ENCODE data around the gene UBTD2.

The UBTD2 gene

DNA sequence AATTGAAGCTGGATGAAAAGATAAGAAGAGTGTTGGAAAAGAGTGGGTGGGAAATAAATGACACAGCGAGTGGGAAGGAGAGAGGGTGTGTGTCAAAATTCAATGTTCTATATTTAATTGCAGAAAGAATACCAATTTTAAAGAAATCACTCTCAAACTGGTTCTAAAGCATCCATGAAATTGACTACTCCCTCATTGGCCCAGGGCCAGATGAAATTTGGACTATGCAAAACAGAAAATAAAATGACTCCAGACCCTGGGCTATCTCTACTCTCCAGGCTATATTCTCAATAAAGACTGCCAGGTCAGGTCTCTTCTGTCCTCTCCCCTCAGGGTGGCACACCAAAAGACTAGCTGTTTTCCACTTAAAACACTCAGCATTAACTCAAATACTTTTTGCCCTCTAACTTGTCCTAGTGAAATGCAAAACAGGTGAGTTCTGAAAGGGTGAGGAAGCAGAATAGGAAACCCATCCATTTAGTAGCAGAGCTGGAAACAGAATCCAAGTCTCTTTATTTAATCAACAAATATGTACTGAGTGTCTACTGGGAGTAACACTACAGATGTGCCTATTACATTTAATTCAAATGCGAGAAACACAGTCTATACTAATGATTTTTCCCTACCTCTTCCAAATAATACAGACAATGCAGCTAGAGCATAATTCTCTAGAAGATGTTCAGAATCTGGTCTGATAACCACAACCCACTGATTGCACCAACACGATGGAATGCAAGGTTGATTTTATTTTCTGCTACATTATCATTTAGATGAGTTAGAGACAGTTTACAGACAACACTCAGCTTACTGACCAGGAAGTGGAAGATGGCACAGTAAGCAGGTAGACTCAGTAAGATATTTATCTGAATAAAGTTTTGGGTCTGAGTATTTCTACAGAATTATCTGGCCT lies 47.5 kb downstream of the UBTD2 start:
- Mint-ChIP-seq H3K27ac (peak overlapping the region in 2 of 3 experiments; percentile 5 to 33), H3K36me3 (ENCODE audit: low read depth) (peaks cover 26% of the 10 kb centered on the region), H3K9me3 (no peaks in the 10 kb centered on the region), H3K4me3 (no peak overlapping the region), H3K27me3 (ENCODE audit: low read depth) (no peaks in the 10 kb centered on the region), H3K4me1 (peaks cover 31% of the 10 kb centered on the region)
- TF ChIP-seq CTCF (IDR thresholded peaks at IDR 0.05; ENCODE audit: unreplicated experiment in 3 of 3) = no peak

- no peak for TF ChIP-seq CTCF (IDR thresholded peaks at IDR 0.05; ENCODE audit: unreplicated experiment in 3 of 3)
- Mint-ChIP-seq H3K27ac (peak overlapping the region; percentile 19 to 33 (median 27)), H3K4me3 (no peak overlapping the region), H3K27me3 (ENCODE audit: low read depth) (no peaks in the 10 kb centered on the region), H3K4me1 (peaks cover 31% of the 10 kb centered on the region), H3K9me3 (no peaks in the 10 kb centered on the region), H3K36me3 (ENCODE audit: low read depth) (peaks cover 33% of the 10 kb centered on the region)
These were observed 48.3 kb downstream of the UBTD2 start for GRCh38 chr5:172235132-172235780.

DNA sequence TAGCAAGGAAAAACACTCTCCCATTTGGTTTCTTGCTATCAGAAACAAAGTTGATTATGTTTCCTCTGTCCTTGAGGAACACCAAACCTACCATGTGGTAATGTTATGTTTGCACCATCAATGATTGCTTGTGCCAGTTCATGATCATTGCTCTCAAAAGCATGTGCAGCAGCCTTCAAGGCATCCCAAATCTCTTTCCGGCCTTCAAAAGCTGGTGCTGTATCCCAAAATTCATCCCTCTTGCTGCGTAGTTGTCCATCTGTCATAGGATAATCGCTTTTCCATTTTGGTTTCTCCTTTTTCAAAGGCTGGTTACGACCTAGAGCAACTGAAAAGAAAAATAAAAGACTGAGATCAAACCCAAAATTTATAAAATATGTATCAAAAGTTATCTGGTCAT lies 49.5 kb downstream of the UBTD2 start:
- Mint-ChIP-seq H3K4me1 (peaks cover 31% of the 10 kb centered on the region), H3K36me3 (ENCODE audit: low read depth) (peaks cover 43% of the 10 kb centered on the region), H3K9me3 (no peaks in the 10 kb centered on the region), H3K27me3 (ENCODE audit: low read depth) (no peaks in the 10 kb centered on the region), H3K27ac (no peak overlapping the region), H3K4me3 (no peak overlapping the region)
- no peak for TF ChIP-seq CTCF (IDR thresholded peaks at IDR 0.05; ENCODE audit: unreplicated experiment in 3 of 3)

DNA sequence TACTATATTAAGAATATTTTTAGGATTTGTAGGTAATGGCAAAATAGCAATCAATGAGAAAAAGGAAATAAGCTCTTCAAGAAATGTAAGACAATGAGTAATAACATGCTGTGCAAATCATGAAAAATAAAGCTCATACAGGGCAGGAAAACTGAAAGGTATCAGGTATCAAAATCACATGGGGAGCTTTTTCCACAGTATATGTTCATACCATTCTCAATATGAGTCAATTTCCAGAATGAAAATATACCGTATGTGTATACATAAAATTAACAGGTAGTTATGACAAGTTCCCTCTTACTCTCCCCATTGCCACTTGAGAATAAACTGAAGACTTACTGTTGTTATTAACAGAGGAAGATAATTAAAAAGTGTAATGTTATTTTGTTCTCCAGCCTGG lies 53.7 kb downstream of the UBTD2 start:
- peaks cover 72% of the 10 kb centered on the region for H3K36me3 Mint-ChIP-seq (ENCODE audit: low read depth)
- no peak overlapping the region for H3K27ac Mint-ChIP-seq

GRCh38 chr5:172224996-172225395 lies 58.6 kb downstream of the UBTD2 start:
- Mint-ChIP-seq H3K27ac (no peak overlapping the region), H3K27me3 (ENCODE audit: low read depth) (no peaks in the 10 kb centered on the region), H3K9me3 (peaks cover 12% of the 10 kb centered on the region), H3K4me1 (no peaks in the 10 kb centered on the region), H3K36me3 (ENCODE audit: low read depth) (peaks cover 81% of the 10 kb centered on the region), H3K4me3 (no peak overlapping the region)
- no peak for TF ChIP-seq CTCF (IDR thresholded peaks at IDR 0.05; ENCODE audit: unreplicated experiment in 3 of 3)

More for the DNA sequence above, 53.7 kb downstream of the UBTD2 start:
- no peaks in the 10 kb centered on the region for H3K27me3 Mint-ChIP-seq (ENCODE audit: low read depth)
- H3K9me3 Mint-ChIP-seq = no peaks in the 10 kb centered on the region
- TF ChIP-seq CTCF (IDR thresholded peaks at IDR 0.05; ENCODE audit: unreplicated experiment in 3 of 3) = no peak
- no peak overlapping the region for H3K4me3 Mint-ChIP-seq
- H3K4me1 Mint-ChIP-seq = peaks cover 2% of the 10 kb centered on the region

All from nephron (organoid).